HEK293 (cell line): ENCODE results near the gene GGN.

Experiments used
- BCL11A ChIP-seq: fragments of 450-650 bp; formaldehyde crosslinking; IDR thresholded peaks from 2 replicates; pipeline ENCODE4 v1.5.1; 2016; ENCODE audit warnings: low read depth, missing biosample characterization, missing genetic modification characterization
- IKZF3 ChIP-seq: fragments of 450-650 bp; IDR thresholded peaks from 2 replicates; pipeline ENCODE4 v1.5.0; 2018; ENCODE audit warnings: missing biosample characterization, mild to moderate bottlenecking, missing genetic modification characterization, moderate library complexity
- OVOL3 ChIP-seq: fragments of 450-650 bp; formaldehyde crosslinking; IDR thresholded peaks from 2 replicates; pipeline ENCODE4 v1.5.1; 2016; ENCODE audit warnings: missing biosample characterization, missing genetic modification characterization
- WT1 ChIP-seq: fragments of 450-650 bp; formaldehyde crosslinking; IDR thresholded peaks from 2 replicates; pipeline ENCODE4 v1.5.1; 2016; ENCODE audit warnings: missing biosample characterization, missing genetic modification characterization
- YY1 ChIP-seq: fragments of 450-650 bp; formaldehyde crosslinking; IDR thresholded peaks from 2 replicates; pipeline ENCODE4 v1.5.1; 2018; ENCODE audit warnings: missing biosample characterization, missing genetic modification characterization
- ZFHX2 ChIP-seq: fragments of 450-650 bp; formaldehyde crosslinking; conservative IDR thresholded peaks from 2 replicates; pipeline ENCODE4 v1.5.1; 2016; ENCODE audit warnings: missing biosample characterization, missing genetic modification characterization
- ZNF132 ChIP-seq: fragments of 450-650 bp; formaldehyde crosslinking; IDR thresholded peaks from 2 replicates; pipeline ENCODE4 v1.5.1; 2017; ENCODE audit warnings: missing biosample characterization, missing genetic modification characterization, borderline replicate concordance
- ZNF175 ChIP-seq: fragments of 450-650 bp; formaldehyde crosslinking; IDR thresholded peaks from 2 replicates; pipeline ENCODE4 v1.5.1; 2016; ENCODE audit warnings: missing biosample characterization, missing genetic modification characterization
- ZNF19 ChIP-seq: fragments of 450-650 bp; formaldehyde crosslinking; IDR thresholded peaks from 2 replicates; pipeline ENCODE4; 2016; ENCODE audit warnings: missing biosample characterization, missing genetic modification characterization, low read depth
- ZNF211 ChIP-seq: fragments of 450-650 bp; formaldehyde crosslinking; IDR thresholded peaks from 2 replicates; pipeline ENCODE4 v1.5.1; 2016; ENCODE audit warnings: low read depth, missing biosample characterization, missing genetic modification characterization
- ZNF248 ChIP-seq: fragments of 450-650 bp; formaldehyde crosslinking; IDR thresholded peaks from 2 replicates; pipeline ENCODE4 v1.5.1; 2017; ENCODE audit warnings: missing biosample characterization, missing genetic modification characterization
- ZNF37A ChIP-seq: fragments of 450-650 bp; IDR thresholded peaks from 2 replicates; pipeline ENCODE4 v1.5.1; 2018; ENCODE audit warnings: missing biosample characterization, missing genetic modification characterization
- ZNF473 ChIP-seq: fragments of 450-650 bp; formaldehyde crosslinking; IDR thresholded peaks from 2 replicates; pipeline ENCODE4 v1.5.1; 2017; ENCODE audit warnings: missing biosample characterization, missing genetic modification characterization
- ZNF560 ChIP-seq: fragments of 450-650 bp; formaldehyde crosslinking; IDR thresholded peaks from 2 replicates; pipeline ENCODE4 v1.5.1; 2017; ENCODE audit warnings: missing biosample characterization, missing genetic modification characterization, borderline replicate concordance
- ZNF658 ChIP-seq: fragments of 450-650 bp; formaldehyde crosslinking; IDR thresholded peaks from 2 replicates; pipeline ENCODE4; 2016; ENCODE audit warnings: missing biosample characterization, missing genetic modification characterization
- ZNF660 ChIP-seq: fragments of 450-650 bp; IDR thresholded peaks from 2 replicates; pipeline ENCODE4 v1.5.1; 2018; ENCODE audit warnings: missing biosample characterization, mild to moderate bottlenecking, missing genetic modification characterization
- ZNF701 ChIP-seq: fragments of 450-650 bp; formaldehyde crosslinking; IDR thresholded peaks from 2 replicates; pipeline ENCODE4 v1.5.1; 2016; ENCODE audit warnings: missing biosample characterization, missing genetic modification characterization
- ZNF791 ChIP-seq: fragments of 450-650 bp; formaldehyde crosslinking; IDR thresholded peaks from 2 replicates; pipeline ENCODE4 v1.5.1; 2016; ENCODE audit warnings: missing biosample characterization, missing genetic modification characterization
- TF ChIP-seq, protein P1 (sequence below): fragments of 450-650 bp; formaldehyde crosslinking; IDR thresholded peaks from 2 replicates; pipeline ENCODE4 v1.5.1; 2016; ENCODE audit warnings: missing biosample characterization, missing genetic modification characterization
- TF ChIP-seq, protein P2 (sequence below): fragments of 450-650 bp; formaldehyde crosslinking; IDR thresholded peaks from 2 replicates; pipeline ENCODE4 v1.5.1; 2017; ENCODE audit warnings: missing biosample characterization, missing genetic modification characterization
- TF ChIP-seq, protein P3 (sequence below): fragments of 450-650 bp; formaldehyde crosslinking; IDR thresholded peaks from 2 replicates; pipeline ENCODE4 v1.5.1; 2016; ENCODE audit warnings: missing biosample characterization, missing genetic modification characterization, low read depth
- TF ChIP-seq, protein P4 (sequence below): IDR thresholded peaks from 2 replicates; pipeline ENCODE4 v1.6.1; 2011; ENCODE audit warnings: mild to moderate bottlenecking, low read depth, low read length, borderline replicate concordance
- TF ChIP-seq, protein P5 (sequence below): fragments of 450-650 bp; formaldehyde crosslinking; optimal IDR thresholded peaks from 2 replicates; pipeline ENCODE3; 2016; ENCODE audit warnings: missing biosample characterization, mild to moderate bottlenecking, missing genetic modification characterization
- TF ChIP-seq, protein P6 (sequence below): fragments of 450-650 bp; IDR thresholded peaks from 2 replicates; pipeline ENCODE4 v1.5.1; 2018; ENCODE audit warnings: missing biosample characterization, missing genetic modification characterization
- TF ChIP-seq, protein P7 (sequence below): fragments of 450-650 bp; IDR thresholded peaks from 2 replicates; pipeline ENCODE4 v1.5.1; 2018; ENCODE audit warnings: missing biosample characterization, mild to moderate bottlenecking, missing genetic modification characterization

The GGN gene

DNA sequence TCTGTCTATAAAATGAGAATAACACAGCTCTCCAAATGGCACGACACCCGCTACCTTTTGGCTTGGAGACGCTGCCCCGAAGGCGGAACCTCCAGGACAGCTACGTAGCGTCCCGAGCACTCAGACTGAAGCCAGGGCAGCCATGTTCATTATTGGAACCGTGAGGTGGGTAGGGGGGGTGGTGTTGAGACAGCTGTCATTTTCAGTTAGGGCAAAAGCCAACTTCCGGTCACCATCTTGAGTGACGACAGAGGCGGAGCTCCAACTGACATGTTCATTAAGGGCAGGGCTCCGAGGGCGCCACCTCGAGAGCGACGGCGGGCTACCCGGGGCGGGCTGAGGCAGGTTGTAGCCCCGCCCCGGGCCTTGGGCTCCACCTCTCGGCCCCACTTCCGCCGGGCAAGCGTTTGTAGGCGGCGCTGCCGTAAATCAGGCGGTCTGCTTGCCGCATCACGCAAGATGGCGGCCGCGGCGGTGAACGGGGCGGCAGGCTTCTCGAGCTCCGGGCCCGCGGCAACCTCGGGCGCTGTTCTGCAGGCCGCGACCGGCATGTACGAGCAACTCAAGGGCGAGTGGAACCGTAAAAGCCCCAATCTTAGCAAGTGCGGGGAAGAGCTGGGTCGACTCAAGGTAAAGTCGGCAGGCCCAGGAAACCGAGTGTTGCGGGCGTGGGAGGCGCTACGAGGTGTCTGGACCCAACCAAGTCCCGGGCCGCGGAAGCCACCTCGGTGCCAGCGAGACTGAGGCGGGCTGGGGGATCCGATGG, 13.3 kb downstream of the GGN start, which contains the start of gene PSMD8 (continued):
- TF ChIP-seq ZNF175 (tag by site-specific recombination) = no peak
- TF ChIP-seq BCL11A = peak; percentile 99
- TF ChIP-seq, protein P1, sequence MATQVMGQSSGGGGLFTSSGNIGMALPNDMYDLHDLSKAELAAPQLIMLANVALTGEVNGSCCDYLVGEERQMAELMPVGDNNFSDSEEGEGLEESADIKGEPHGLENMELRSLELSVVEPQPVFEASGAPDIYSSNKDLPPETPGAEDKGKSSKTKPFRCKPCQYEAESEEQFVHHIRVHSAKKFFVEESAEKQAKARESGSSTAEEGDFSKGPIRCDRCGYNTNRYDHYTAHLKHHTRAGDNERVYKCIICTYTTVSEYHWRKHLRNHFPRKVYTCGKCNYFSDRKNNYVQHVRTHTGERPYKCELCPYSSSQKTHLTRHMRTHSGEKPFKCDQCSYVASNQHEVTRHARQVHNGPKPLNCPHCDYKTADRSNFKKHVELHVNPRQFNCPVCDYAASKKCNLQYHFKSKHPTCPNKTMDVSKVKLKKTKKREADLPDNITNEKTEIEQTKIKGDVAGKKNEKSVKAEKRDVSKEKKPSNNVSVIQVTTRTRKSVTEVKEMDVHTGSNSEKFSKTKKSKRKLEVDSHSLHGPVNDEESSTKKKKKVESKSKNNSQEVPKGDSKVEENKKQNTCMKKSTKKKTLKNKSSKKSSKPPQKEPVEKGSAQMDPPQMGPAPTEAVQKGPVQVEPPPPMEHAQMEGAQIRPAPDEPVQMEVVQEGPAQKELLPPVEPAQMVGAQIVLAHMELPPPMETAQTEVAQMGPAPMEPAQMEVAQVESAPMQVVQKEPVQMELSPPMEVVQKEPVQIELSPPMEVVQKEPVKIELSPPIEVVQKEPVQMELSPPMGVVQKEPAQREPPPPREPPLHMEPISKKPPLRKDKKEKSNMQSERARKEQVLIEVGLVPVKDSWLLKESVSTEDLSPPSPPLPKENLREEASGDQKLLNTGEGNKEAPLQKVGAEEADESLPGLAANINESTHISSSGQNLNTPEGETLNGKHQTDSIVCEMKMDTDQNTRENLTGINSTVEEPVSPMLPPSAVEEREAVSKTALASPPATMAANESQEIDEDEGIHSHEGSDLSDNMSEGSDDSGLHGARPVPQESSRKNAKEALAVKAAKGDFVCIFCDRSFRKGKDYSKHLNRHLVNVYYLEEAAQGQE (tag by site-specific recombination) = peak; percentile 74
- no peak for TF ChIP-seq ZNF132 (tag by site-specific recombination)
- no peak for TF ChIP-seq ZNF791
- TF ChIP-seq, protein P2, sequence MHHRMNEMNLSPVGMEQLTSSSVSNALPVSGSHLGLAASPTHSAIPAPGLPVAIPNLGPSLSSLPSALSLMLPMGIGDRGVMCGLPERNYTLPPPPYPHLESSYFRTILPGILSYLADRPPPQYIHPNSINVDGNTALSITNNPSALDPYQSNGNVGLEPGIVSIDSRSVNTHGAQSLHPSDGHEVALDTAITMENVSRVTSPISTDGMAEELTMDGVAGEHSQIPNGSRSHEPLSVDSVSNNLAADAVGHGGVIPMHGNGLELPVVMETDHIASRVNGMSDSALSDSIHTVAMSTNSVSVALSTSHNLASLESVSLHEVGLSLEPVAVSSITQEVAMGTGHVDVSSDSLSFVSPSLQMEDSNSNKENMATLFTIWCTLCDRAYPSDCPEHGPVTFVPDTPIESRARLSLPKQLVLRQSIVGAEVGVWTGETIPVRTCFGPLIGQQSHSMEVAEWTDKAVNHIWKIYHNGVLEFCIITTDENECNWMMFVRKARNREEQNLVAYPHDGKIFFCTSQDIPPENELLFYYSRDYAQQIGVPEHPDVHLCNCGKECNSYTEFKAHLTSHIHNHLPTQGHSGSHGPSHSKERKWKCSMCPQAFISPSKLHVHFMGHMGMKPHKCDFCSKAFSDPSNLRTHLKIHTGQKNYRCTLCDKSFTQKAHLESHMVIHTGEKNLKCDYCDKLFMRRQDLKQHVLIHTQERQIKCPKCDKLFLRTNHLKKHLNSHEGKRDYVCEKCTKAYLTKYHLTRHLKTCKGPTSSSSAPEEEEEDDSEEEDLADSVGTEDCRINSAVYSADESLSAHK (tag by site-specific recombination) = peak; percentile 67
- TF ChIP-seq ZNF37A (tag by site-specific recombination) = no peak
- TF ChIP-seq IKZF3 (tag by site-specific recombination) = no peak
- no peak for TF ChIP-seq ZNF658 (tag by site-specific recombination)
- TF ChIP-seq ZNF473 (tag by site-specific recombination) = no peak
- TF ChIP-seq, protein P3, sequence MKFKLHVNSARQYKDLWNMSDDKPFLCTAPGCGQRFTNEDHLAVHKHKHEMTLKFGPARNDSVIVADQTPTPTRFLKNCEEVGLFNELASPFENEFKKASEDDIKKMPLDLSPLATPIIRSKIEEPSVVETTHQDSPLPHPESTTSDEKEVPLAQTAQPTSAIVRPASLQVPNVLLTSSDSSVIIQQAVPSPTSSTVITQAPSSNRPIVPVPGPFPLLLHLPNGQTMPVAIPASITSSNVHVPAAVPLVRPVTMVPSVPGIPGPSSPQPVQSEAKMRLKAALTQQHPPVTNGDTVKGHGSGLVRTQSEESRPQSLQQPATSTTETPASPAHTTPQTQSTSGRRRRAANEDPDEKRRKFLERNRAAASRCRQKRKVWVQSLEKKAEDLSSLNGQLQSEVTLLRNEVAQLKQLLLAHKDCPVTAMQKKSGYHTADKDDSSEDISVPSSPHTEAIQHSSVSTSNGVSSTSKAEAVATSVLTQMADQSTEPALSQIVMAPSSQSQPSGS (tag by site-specific recombination) = peak; percentile 81
- peak; percentile 96 for TF ChIP-seq ZNF660 (tag by site-specific recombination)
- no peak for TF ChIP-seq ZNF701 (tag by site-specific recombination)
- peak; percentile 99 for TF ChIP-seq OVOL3 (tag by site-specific recombination)
- TF ChIP-seq ZNF211 (tag by site-specific recombination) = no peak; the same call in 1 of the 2 replicates
- TF ChIP-seq, protein P4, sequence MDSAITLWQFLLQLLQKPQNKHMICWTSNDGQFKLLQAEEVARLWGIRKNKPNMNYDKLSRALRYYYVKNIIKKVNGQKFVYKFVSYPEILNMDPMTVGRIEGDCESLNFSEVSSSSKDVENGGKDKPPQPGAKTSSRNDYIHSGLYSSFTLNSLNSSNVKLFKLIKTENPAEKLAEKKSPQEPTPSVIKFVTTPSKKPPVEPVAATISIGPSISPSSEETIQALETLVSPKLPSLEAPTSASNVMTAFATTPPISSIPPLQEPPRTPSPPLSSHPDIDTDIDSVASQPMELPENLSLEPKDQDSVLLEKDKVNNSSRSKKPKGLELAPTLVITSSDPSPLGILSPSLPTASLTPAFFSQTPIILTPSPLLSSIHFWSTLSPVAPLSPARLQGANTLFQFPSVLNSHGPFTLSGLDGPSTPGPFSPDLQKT = peak; percentile 76; the same call in 1 of the 2 replicates
- TF ChIP-seq, protein P5, sequence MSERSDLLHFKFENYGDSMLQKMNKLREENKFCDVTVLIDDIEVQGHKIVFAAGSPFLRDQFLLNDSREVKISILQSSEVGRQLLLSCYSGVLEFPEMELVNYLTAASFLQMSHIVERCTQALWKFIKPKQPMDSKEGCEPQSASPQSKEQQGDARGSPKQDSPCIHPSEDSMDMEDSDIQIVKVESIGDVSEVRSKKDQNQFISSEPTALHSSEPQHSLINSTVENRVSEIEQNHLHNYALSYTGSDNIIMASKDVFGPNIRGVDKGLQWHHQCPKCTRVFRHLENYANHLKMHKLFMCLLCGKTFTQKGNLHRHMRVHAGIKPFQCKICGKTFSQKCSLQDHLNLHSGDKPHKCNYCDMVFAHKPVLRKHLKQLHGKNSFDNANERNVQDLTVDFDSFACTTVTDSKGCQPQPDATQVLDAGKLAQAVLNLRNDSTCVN (tag by site-specific recombination) = peak; percentile 83
- TF ChIP-seq ZNF248 (tag by site-specific recombination) = no peak
- TF ChIP-seq, protein P6, sequence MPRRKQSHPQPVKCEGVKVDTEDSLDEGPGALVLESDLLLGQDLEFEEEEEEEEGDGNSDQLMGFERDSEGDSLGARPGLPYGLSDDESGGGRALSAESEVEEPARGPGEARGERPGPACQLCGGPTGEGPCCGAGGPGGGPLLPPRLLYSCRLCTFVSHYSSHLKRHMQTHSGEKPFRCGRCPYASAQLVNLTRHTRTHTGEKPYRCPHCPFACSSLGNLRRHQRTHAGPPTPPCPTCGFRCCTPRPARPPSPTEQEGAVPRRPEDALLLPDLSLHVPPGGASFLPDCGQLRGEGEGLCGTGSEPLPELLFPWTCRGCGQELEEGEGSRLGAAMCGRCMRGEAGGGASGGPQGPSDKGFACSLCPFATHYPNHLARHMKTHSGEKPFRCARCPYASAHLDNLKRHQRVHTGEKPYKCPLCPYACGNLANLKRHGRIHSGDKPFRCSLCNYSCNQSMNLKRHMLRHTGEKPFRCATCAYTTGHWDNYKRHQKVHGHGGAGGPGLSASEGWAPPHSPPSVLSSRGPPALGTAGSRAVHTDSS (tag by site-specific recombination) = no peak; the same call in 1 of the 2 replicates
- peak; percentile 99 for TF ChIP-seq YY1 (tag by site-specific recombination)
- TF ChIP-seq ZNF19 (tag by site-specific recombination) = 0 out of 2 replicates have a peak, but pooled peaks have one; percentile 36
- peak; percentile 98 for TF ChIP-seq ZFHX2 (tag by site-specific recombination)
- TF ChIP-seq, protein P7, sequence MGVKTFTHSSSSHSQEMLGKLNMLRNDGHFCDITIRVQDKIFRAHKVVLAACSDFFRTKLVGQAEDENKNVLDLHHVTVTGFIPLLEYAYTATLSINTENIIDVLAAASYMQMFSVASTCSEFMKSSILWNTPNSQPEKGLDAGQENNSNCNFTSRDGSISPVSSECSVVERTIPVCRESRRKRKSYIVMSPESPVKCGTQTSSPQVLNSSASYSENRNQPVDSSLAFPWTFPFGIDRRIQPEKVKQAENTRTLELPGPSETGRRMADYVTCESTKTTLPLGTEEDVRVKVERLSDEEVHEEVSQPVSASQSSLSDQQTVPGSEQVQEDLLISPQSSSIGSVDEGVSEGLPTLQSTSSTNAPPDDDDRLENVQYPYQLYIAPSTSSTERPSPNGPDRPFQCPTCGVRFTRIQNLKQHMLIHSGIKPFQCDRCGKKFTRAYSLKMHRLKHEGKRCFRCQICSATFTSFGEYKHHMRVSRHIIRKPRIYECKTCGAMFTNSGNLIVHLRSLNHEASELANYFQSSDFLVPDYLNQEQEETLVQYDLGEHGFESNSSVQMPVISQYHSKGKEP (tag by site-specific recombination) = peak; percentile 59; the same call in 1 of the 2 replicates
- no peak for TF ChIP-seq ZNF560
- peak; percentile 76 for TF ChIP-seq WT1 (tag by site-specific recombination)
